GM19438 (cell line): ENCODE measurements around the gene ATP2A3.
"Not testable (repeated sequence)": the region's sequence is repeated elsewhere in the genome, so short reads cannot be mapped to it uniquely, and the experiment has no call there.

Experiments used
- ATAC-seq: cut with Tn5 transposase; IDR thresholded peaks from one replicate; pipeline ENCODE4 v1.9.1; 2021; ENCODE audit warnings: low read depth; ENCODE audit not compliant: unreplicated experiment

Gene ATP2A3

DNA sequence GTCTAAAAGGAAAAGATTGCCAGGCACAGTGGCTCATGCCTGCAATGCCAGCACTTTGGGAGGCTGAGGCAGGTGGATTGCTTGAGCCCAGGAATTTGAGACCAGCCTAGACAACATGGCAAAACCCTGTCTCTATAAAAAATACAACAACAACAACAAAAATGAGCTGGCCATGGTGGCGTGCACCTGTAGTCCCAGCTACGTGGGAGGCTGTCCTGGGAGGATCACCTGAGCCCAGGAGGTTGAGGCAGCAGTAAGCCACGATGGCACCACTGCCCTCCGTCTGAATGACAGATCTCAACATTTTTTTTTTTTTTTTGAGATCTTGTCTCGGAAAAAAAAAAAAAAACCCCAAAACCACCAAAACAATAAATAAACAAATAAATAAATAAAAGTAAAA, 28.1 kb upstream of the ATP2A3 start:
- ATAC-seq: no peak

GRCh38 chr17:3991699-3992098, 27.5 kb upstream of the ATP2A3 start:
- ATAC-seq: not testable (repeated sequence)

DNA sequence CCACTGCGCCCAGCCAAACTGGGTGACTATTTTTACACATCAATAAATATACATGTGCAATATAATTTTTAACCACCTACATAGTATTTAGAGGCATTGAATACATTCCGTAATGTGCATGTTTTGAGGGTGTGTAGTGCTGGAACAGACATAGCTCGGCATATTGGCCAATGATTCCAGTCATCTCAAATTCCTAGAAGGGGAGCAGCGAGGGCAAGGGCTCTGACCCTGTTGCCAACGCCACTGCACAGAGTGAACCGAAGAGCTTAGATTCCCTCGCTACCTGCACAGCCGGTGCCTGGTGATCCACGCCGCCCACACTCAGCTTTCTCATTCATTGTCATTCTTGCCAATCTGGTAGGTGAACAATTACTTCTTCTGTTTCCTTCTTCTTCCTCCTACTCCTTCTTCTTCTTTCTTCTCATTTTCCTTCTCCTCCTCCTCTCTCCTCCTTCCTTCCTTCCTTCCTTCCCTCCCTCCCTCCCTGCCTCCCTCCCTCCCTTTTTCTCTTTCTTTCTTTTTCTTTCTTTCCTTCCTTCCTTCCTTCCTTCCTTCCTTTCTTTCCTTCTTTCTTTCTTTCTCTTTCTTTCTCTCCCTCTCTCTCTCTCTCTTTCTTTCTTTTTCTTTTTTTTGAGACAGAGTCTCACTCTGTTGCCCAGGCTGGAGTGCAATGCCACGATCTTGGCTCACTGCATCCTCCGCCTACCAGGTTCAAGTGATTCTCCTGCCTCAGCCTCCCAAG, 26.3 kb upstream of the ATP2A3 start:
- ATAC-seq: no peak

DNA sequence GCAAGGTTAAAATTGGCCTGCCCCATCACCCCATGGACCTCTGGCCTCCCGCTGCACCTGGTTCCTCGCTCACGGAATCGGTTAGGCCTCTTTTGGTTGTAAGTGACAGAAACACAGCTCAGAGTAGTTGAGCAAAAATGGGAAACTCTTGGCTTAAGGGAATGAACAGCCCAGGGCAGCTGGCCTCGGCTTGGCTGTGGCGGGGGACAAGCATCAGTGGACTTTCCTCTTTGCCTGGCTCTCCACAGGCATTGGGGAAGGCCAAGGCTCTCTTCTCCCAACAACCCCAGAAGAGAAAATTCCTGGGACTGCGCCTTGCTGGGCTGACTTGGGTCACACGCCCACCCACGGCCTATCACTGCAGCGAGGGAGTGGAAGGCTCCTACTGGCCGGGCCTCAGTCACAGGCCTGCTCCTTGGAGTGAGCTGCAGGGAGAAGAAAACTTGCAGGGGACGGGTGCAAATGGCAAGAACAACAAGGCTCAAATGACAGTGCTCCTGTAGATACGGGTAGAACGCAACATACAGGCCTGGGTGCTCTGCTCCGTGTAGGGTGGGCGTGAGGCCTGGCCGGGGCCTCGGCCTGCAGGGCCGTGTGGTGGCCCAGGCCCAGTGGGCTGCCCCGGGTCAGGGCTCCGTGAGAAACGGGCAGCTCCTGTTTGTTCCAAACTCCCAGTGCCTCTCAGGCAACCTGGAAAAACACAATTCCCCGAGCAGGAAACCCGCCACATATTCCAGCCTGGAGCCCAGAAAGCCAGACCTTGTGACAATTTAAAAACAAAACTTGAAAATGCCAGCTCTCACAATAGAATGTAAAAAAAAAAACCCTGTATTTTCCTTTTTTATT, 25.0 kb upstream of the ATP2A3 start:
- ATAC-seq: no peak

DNA sequence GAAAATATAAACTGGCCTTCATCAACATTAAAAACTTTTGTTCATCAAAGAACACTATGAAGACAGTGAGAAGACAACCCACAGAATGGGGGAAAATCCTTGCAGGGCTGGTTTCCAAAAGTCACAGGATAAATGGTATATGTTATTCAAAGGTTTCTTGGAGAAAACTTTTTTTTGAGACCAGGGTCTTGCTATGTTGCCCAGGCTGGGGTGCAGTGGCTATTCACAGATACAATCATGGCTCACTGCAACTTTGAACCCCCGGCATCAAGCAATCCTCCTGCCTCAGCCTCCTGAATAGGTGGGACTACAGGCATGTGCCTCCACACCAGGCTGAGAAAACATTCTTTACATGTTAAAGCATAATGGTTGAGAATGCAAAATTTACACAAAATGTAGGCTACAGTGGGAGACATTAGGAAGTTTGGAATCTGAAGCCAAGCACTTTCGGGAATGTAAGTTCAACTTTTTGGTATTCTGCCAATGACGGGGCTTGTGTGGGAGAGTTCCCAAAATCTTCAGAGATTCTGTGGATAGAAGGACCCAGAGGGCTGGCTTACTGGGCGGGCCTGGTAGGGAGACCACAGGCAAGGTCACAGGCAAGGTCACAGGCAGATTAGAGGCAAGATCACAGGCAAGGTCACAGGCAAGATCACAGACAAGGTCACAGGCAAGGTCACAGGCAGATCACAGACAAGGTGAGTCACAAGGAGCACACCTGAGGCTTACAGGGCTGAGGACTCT, 24.2 kb upstream of the ATP2A3 start:
- no peak for ATAC-seq

GRCh38 chr17:3986939-3987335, 22.7 kb upstream of the ATP2A3 start:
- ATAC-seq: no peak

DNA sequence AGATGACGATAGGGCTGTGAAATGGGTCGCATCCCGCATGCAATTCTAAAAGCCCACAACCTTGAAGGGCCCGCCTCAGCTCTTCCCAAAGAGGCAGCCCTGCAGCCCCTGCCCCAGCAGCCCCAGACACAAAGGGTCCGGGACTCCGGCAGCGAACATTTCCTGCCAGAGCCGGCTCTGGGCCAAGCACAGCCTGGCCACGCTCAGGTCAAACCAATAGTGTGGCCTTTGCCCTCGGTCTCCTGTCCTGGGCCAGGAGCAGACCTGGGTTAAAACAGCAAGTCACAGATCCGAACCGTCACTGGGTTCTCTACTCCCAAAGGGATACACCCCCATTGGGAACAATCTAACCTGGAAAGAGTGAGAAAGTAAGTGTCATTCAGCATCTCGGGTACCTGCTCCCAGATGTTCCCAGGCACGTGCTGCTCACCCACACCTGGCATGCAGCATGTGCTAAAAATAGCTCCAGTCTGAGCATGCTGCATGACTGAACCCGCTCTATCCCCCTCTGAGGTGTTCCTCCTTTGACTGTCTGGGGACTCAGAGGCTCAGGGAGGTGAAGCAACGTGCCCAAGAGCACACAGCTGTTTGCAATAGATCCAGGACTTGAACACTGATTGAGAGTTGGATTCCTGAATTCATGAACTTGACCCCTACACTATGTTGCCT, 22.2 kb upstream of the ATP2A3 start:
- ATAC-seq: no peak

DNA sequence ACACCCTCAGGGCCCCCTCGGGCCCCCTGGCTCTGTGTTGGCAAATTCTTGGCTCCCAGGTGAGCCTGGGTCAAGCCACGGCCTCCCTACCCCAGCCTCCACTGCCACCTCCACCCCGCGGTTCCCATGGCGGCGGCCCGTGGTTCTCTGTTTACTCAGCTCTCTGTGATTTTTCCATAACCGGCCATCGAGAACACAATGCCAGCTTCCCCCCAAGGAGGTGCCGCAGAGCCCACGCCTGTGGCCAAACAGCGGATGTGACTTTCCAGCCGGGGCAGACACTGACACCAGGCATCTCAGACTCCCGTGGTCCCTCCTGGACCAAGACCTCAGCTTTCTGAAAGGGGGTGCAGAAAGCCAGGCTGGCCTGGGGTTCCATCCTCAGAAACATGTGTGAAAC, 21.6 kb upstream of the ATP2A3 start:
- no peak for ATAC-seq

DNA sequence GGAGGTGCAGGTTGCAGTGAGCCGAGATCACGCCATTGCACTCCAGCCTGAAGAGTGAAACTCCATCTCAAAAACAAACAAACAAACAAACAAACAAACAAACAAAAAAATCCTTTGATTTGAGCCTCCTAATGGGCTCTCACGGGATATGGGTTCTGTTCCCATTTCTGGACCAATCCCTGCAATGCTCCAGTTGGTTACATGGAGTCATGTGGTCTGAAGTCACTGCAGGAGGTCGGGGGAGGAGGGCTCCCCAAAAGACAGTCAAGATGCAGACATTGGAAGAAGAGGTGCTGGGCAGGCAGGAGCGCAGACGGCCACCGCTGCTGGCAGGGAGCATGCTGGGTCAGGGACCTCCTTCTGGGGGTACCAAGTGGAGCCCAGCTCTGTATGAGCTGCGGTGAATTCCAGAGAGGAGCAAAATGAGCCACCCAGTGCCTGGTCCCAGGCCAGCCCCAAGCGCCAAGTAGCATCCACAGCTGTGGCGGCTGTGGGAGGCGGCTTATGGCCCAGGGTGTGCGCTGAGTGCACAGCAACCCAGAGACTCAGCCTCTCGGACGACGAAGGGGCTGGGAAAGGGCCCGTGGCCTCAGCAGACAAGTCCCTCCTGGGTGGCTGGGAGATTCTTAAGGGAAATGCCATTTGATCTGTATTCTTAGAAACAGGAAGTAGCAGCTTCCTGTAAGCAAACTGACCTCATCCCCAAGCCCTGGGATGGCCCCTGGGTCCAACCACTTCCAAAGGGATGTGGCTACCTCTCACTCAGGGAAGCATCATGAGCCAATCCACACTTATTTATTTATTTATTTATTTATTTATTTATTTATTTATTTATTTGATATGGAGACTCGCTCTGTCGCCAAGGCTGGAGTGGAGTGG, 19.6 kb upstream of the ATP2A3 start:
- ATAC-seq: no peak

DNA sequence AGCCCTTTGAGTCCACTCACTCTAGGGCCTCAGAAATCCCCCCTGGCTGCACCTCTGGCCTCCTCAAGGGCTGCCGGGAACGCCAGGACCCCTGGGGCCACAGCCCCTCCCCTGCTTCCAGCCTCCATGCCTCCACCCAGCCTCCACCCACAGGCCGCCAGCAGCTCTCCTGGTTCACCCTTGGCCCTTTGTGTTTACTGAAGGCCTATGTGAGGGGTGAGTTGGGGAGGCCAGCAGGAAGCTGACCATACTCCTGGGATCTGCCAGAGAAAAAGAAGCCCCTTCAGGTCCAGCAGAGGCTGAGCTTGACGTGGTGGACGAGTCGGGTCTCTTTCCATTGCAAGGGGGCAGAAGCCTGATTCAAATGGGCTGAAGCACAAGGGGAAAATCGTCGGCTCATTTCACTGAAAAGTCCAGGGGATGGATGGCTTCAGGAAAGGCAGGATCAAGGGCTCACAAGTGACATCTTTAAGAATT, 18.3 kb upstream of the ATP2A3 start:
- no peak for ATAC-seq

DNA sequence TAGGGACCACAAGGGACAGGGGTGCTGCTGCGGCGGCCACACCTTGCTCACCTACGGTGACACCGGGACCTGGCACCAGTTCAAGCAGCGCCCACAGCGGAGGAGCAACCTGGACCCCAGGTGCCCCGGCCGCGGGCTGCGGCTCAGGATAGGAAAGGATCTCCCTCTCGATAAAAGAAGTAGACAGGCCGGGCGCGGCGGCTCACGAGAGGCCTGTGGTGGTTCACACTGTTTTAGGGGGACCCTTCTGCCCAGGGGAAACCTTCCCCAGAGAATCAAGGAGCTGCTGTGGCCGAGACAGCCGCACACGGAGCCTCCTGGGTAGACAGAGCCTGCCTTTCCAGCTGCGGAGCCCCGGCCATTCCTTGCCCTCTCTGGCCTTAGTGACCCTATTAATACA, 17.9 kb upstream of the ATP2A3 start:
- ATAC-seq: no peak

GRCh38 chr17:3981455-3981854, 17.2 kb upstream of the ATP2A3 start:
- ATAC-seq: no peak

GRCh38 chr17:3980381-3981014, 16.3 kb upstream of the ATP2A3 start:
- ATAC-seq: no peak

DNA sequence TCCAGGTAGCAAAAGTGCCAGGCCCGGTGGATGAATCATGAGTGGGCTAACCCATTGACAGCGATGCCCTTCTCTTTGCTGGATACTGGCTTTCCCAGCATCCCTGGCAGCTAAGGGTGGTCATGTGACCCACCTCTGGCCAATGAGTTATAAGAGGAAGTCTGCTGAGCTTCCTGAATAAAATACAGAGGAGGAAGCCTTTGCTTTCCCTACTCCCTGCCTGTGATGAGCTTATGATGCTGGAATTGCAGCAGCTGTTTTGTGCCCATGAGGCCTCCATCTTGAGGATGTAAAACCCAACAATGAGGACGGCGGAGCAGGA, 15.0 kb upstream of the ATP2A3 start:
- no peak for ATAC-seq

- no peak for ATAC-seq
Measured at GRCh38 chr17:3978421-3979289, 14.4 kb upstream of the ATP2A3 start.

- no peak for ATAC-seq
Measured at GRCh38 chr17:3977387-3977786, 13.2 kb upstream of the ATP2A3 start.

GRCh38 chr17:3976675-3977171, 12.5 kb upstream of the ATP2A3 start:
- no peak for ATAC-seq

DNA sequence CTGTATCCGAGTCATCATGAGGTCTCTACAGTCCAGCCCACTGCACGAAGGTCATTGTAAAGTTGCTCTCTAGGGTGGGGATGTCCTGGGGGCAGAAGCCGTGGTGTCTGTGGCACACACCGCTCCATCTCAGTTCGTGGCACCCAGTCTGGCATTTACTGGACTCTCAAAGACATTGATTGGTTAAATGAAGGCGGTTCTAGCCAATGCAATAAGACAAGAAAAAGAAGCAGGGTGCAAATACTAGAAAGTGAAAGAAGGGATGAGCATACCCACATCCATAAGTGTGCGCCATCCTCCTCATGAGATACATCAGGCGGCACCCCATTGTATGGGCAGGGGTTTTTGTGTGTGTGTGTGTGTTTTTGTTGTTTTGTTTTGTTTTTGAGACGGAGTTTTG, 10.7 kb upstream of the ATP2A3 start:
- no peak for ATAC-seq
